GM12891 (cell line): Measurements from ENCODE around the gene COMMD1.

Experiments
- POLR2A ChIP-seq: IDR thresholded peaks from 2 replicates; pipeline ENCODE4 v1.6.1; 2011; ENCODE audit warnings: low read depth, low read length, control low read depth
- POLR2AphosphoS5 ChIP-seq: IDR thresholded peaks from 2 replicates; pipeline ENCODE4 v1.6.1; 2011; ENCODE audit warnings: low read depth, low read length, control low read depth
- POU2F2 ChIP-seq: IDR thresholded peaks from 2 replicates; pipeline ENCODE4 v1.6.1; 2011; ENCODE audit warnings: low read depth, mild to moderate bottlenecking, control low read depth, low read length, moderate library complexity
- SPI1 ChIP-seq: IDR thresholded peaks from 2 replicates; pipeline ENCODE4 v1.6.1; 2011; ENCODE audit warnings: low read depth, low read length, control low read depth

DNA sequence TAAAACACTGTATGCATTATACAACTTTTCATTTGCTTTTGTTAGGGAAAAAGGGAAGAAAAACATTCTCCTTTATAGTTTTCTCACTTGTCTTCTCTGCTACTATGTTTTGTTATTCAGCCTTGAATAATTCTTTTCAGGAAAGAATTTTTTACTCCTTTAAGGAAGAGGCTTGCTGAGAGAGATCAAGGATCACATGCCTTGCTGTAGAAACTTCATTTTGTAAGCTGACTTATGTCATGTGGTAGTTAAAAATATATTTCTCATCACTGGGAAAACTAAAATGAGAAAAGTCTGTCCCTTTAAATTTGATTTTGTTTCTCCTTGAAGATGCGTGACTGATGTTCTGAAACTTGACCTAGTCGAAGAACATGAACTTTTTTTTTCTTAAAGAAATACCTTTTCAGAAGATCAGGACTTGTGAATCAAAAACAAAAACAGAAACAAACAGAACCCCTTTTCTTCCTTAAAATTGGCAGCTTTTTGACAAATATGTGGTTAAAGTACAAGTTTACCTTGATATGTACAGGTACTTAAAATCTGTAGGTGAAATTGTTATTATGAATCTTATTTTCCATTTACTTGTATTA lies 145.1 kb downstream of the COMMD1 start:
- no peak for TF ChIP-seq POLR2AphosphoS5
- TF ChIP-seq POU2F2: no peak
- TF ChIP-seq POLR2A: no peak
- no peak for TF ChIP-seq SPI1
